ENCODE results near the gene DSG4.

- TF ChIP-seq CTCF (IDR thresholded peaks at IDR 0.05) (no peak), EZH2 (IDR thresholded peaks at IDR 0.05) (no peak)
These were observed 50.4 kb downstream of the DSG4 start for GRCh38 chr18:31426871-31427406.
